Trophoblast cell (in vitro differentiated cells and primary cell): Measurements from ENCODE around the gene RHEX.

Experiments
- DNase-seq, 2 donors: peaks; one replicate each; pipeline ENCODE4 v3.0.0-alpha.2; 2016
- H2AFZ ChIP-seq: 2 replicates; pipeline ENCODE4 v1.6.1; 2013; ENCODE audit warnings: low read length, moderate library complexity, mild to moderate bottlenecking; ENCODE audit not compliant: insufficient read depth, poor library complexity
- H2AK5ac ChIP-seq: 2 replicates; pipeline ENCODE4 v1.6.1; 2013; ENCODE audit warnings: mild to moderate bottlenecking, low read length
- H2BK120ac ChIP-seq: 2 replicates; pipeline ENCODE4 v1.6.1; 2013; ENCODE audit warnings: low read length, mild to moderate bottlenecking, moderate library complexity; ENCODE audit not compliant: insufficient read depth, poor library complexity
- H2BK12ac ChIP-seq: 2 replicates; pipeline ENCODE4 v1.6.1; 2013; ENCODE audit warnings: mild to moderate bottlenecking, low read length, moderate library complexity
- H2BK5ac ChIP-seq: 2 replicates; pipeline ENCODE4 v1.6.1; 2013; ENCODE audit warnings: low read length, low read depth, moderate library complexity, mild to moderate bottlenecking; ENCODE audit not compliant: poor library complexity
- H3K14ac ChIP-seq: 2 replicates; pipeline ENCODE4 v1.6.1; 2013; ENCODE audit warnings: mild to moderate bottlenecking, low read length
- H3K18ac ChIP-seq: 2 replicates; pipeline ENCODE4 v1.6.1; 2013; ENCODE audit warnings: mild to moderate bottlenecking, low read length
- H3K23ac ChIP-seq: 2 replicates; pipeline ENCODE4 v1.6.1; 2013; ENCODE audit warnings: low read length
- H3K27ac ChIP-seq: 2 replicates; pipeline ENCODE4 v1.5.1; 2013; ENCODE audit warnings: low read depth, mild to moderate bottlenecking, inconsistent platforms, low read length, moderate library complexity
- H3K27me3 ChIP-seq: 2 replicates; pipeline ENCODE4 v1.6.1; 2013; ENCODE audit warnings: inconsistent platforms, mild to moderate bottlenecking, low read length, moderate library complexity; ENCODE audit not compliant: insufficient read depth
- H3K36me3 ChIP-seq, 2 experiments: 1 replicate in 1 of 2; 2 replicates in 1 of 2; pipeline ENCODE4 v1.6.1; 2013; ENCODE audit warnings: low read length in 2 of 2, mild to moderate bottlenecking in 2 of 2, moderate library complexity in 1 of 2; ENCODE audit not compliant: insufficient read depth in 2 of 2, control insufficient read depth in 1 of 2
- H3K4ac ChIP-seq: 2 replicates; pipeline ENCODE4 v1.6.1; 2013; ENCODE audit warnings: low read depth, mild to moderate bottlenecking, low read length, moderate library complexity
- H3K4me1 ChIP-seq, 2 experiments: 1 replicate in 1 of 2; 2 replicates in 1 of 2; pipeline ENCODE4 v1.6.1; 2013; ENCODE audit warnings: low read length in 2 of 2, mild to moderate bottlenecking in 2 of 2, moderate library complexity in 1 of 2; ENCODE audit not compliant: insufficient read depth in 2 of 2, control insufficient read depth in 1 of 2
- H3K4me2 ChIP-seq: 2 replicates; pipeline ENCODE4 v1.6.1; 2013; ENCODE audit warnings: inconsistent platforms, mild to moderate bottlenecking, low read length, moderate library complexity
- H3K4me3 ChIP-seq: 2 replicates; pipeline ENCODE4 v1.5.1; 2013; ENCODE audit warnings: mild to moderate bottlenecking, low read depth, low read length, inconsistent platforms
- H3K79me1 ChIP-seq: one replicate; pipeline ENCODE4 v1.6.1; 2013; ENCODE audit warnings: low read length
- H3K79me2 ChIP-seq: 2 replicates; pipeline ENCODE4 v1.6.1; 2013; ENCODE audit warnings: low read length, mild to moderate bottlenecking; ENCODE audit not compliant: control insufficient read depth, insufficient read depth, poor library complexity
- H3K9ac ChIP-seq: 2 replicates; pipeline ENCODE4 v1.6.1; 2013; ENCODE audit warnings: mild to moderate bottlenecking, low read length
- H3K9me3 ChIP-seq: 2 replicates; pipeline ENCODE4 v1.6.1; 2013; ENCODE audit warnings: low read depth, mild to moderate bottlenecking, control low read depth, inconsistent platforms, low read length; ENCODE audit not compliant: insufficient read depth
- H4K12ac ChIP-seq: 2 replicates; pipeline ENCODE4 v1.6.1; 2013; ENCODE audit warnings: low read depth, mild to moderate bottlenecking, low read length, moderate library complexity
- H4K8ac ChIP-seq: 2 replicates; pipeline ENCODE4 v1.6.1; 2013; ENCODE audit warnings: low read depth, mild to moderate bottlenecking, low read length, moderate library complexity
- H4K91ac ChIP-seq: one replicate; pipeline ENCODE4 v1.6.1; 2013; ENCODE audit warnings: low read depth, mild to moderate bottlenecking, low read length, moderate library complexity
- WGBS: extraction: QIAGEN DNeasy Blood & Tissue Kit; methylation state at CpG from one replicate; pipeline ENCODE4 v1.1.7; 2013; ENCODE audit warnings: missing lambda C conversion rate; ENCODE audit not compliant: insufficient read length, insufficient coverage; ENCODE audit errors: extremely low coverage; 5-methylcytosine and 5-hydroxymethylcytosine counted together

The RHEX gene

DNA sequence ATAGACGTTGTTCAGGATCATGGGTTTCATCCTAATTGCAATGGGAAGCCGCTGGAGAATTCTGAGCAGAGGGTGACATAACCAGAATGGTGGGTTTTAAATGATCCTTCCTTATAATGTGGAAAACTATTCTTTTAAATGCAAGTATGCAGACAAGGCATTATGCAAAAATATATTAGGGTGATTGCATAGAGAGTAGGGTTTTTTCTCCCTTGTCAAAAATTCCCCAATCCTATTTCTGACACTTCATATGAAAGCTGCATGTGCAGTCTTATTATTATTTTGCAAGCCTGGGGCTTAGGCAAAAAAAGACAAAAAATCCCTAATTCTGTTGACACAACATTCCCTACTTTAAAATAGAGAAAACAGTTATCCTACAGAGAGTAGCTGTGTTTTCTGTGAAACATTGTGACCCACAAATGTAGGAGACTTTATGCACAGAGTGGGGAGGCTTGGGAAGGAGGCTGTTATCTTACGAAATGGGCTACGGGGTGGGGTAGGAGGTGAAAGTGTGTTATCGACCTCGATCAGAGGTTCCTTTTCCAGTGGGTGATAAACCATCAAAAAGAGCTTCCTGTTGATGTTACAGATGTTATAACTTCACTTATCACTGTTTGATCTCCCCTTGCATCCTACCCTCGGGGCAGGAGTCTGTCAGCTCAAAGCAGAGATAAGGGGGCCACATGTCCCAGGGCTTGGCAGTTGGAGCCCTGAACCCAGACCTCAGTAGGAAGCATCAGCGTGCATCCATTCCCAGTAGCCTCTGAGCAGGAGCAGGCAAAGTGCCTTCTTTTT is 27.2 kb downstream of the RHEX start:
- Histone ChIP-seq H4K12ac (no peak overlapping the region), H3K4me1 (no peaks in the 10 kb centered on the region), H2BK5ac (no peak overlapping the region), H3K36me3 (no peaks in the 10 kb centered on the region), H3K79me1 (no peaks in the 10 kb centered on the region), H3K27ac (no peak overlapping the region), H3K9me3 (no peaks in the 10 kb centered on the region), H3K4me3 (no peak overlapping the region), H3K4ac (no peak overlapping the region), H4K8ac (no peak overlapping the region), H3K18ac (no peak overlapping the region), H3K23ac (no peak overlapping the region), H2BK12ac (no peak overlapping the region), H2AFZ (no peak overlapping the region), H3K79me2 (no peaks in the 10 kb centered on the region), H3K27me3 (peaks cover 3% of the 10 kb centered on the region), H2AK5ac (no peak overlapping the region), H3K4me2 (no peak overlapping the region), H3K14ac (no peak overlapping the region), H3K9ac (no peak overlapping the region), H4K91ac (no peak overlapping the region), H2BK120ac (no peak overlapping the region)
- peak in 1 of 2 donors; percentile 49 for DNase-seq
- WGBS: no CpG with 5 or more reads among the region's 8 CpGs

DNA sequence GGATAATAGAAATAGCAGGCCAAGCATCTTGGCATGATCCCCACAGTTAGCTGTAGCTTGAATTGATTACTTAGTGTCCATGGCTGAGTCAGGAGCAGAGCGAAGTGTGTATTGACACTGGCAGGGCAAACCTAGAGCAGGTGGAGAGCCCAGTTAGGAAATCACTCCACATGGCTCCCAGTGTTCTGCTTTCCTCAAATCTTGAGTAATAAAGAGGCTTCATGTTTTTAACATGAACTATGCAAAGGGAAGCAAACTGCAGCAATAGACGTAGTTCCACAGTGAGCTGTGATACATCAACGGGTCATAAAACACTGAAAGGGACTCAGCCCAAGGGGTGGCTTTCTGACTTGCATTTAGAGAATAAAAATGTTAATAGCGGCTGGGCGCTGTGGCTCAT is 28.9 kb downstream of the RHEX start:
- no CpG with 5 or more reads among the region's 5 CpGs for WGBS
- H3K79me1 ChIP-seq: no peaks in the 10 kb centered on the region
- H3K4me1 ChIP-seq: no peaks in the 10 kb centered on the region
- no peak overlapping the region for H3K14ac ChIP-seq
- H3K4ac ChIP-seq: no peak overlapping the region
- no peak overlapping the region for H2AK5ac ChIP-seq
- no peak for DNase-seq
- no peak overlapping the region for H2BK120ac ChIP-seq
- H3K79me2 ChIP-seq: no peaks in the 10 kb centered on the region
- no peak overlapping the region for H3K23ac ChIP-seq
- H2AFZ ChIP-seq: no peak overlapping the region
- H4K12ac ChIP-seq: no peak overlapping the region
- H2BK5ac ChIP-seq: no peak overlapping the region
- no peaks in the 10 kb centered on the region for H3K36me3 ChIP-seq
- no peaks in the 10 kb centered on the region for H3K9me3 ChIP-seq
- H3K27ac ChIP-seq: no peak overlapping the region
- no peak overlapping the region for H4K8ac ChIP-seq
- H3K27me3 ChIP-seq: peaks cover 3% of the 10 kb centered on the region
- H3K18ac ChIP-seq: no peak overlapping the region
- no peak overlapping the region for H3K4me2 ChIP-seq
- no peak overlapping the region for H3K4me3 ChIP-seq
- H3K9ac ChIP-seq: no peak overlapping the region
- H2BK12ac ChIP-seq: no peak overlapping the region
- H4K91ac ChIP-seq: no peak overlapping the region

DNA sequence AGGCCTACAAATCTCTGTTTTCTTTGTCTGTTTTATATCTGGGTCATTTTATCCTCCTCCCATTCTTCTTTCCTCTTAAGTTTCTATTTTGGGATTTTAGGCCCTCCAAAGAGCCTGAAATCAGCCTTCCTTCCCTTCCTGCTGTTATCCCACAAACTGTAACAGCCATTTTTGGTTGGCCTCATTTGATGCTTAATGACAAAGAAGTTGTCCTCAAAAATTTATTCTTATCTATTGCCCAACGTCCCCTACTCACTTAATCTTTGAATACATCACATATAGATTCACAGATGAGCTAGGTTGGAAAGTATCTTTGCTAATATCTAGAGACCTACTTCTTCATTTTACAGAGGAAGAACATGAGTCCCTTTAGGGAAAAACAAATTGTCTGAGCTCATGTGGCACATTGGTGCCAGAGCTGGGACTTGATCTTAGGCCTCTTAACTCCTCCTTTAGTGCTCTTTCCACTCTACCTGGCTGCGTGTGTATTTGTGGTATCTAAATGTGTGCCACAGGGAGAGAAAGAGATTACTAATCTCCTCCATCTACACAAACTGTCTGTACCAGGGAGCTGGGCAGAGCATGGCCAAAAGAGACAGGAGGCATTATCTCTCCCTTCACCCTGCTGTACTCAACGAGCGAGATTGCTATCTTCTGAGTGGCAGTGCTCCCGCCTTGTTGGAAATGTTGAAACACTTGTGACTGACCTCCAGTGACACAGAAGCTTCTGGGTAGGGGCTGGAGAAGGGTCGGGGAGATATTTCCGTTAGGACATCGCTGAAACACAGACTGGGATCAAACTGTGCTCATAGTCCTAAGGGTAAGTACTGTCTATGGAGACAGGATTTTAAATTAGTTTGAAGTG is 30.1 kb downstream of the RHEX start:
- no peak overlapping the region for H3K27ac ChIP-seq
- no CpG with 5 or more reads among the region's 8 CpGs for WGBS
- no peaks in the 10 kb centered on the region for H3K79me2 ChIP-seq
- no peak overlapping the region for H3K4me3 ChIP-seq
- H2AK5ac ChIP-seq: no peak overlapping the region
- H3K18ac ChIP-seq: no peak overlapping the region
- no peak overlapping the region for H4K91ac ChIP-seq
- H3K23ac ChIP-seq: no peak overlapping the region
- H3K4ac ChIP-seq: no peak overlapping the region
- H3K79me1 ChIP-seq: no peaks in the 10 kb centered on the region
- no peak overlapping the region for H2BK120ac ChIP-seq
- H3K14ac ChIP-seq: no peak overlapping the region
- no peak overlapping the region for H3K9ac ChIP-seq
- DNase-seq: peak in 1 of 2 donors; percentile 35
- H3K9me3 ChIP-seq: no peaks in the 10 kb centered on the region
- no peaks in the 10 kb centered on the region for H3K36me3 ChIP-seq
- no peak overlapping the region for H2BK12ac ChIP-seq
- H3K4me1 ChIP-seq: no peaks in the 10 kb centered on the region
- no peak overlapping the region for H4K12ac ChIP-seq
- H3K4me2 ChIP-seq: no peak overlapping the region
- no peak overlapping the region for H2AFZ ChIP-seq
- H3K27me3 ChIP-seq: peaks cover 3% of the 10 kb centered on the region
- no peak overlapping the region for H2BK5ac ChIP-seq
- no peak overlapping the region for H4K8ac ChIP-seq

DNA sequence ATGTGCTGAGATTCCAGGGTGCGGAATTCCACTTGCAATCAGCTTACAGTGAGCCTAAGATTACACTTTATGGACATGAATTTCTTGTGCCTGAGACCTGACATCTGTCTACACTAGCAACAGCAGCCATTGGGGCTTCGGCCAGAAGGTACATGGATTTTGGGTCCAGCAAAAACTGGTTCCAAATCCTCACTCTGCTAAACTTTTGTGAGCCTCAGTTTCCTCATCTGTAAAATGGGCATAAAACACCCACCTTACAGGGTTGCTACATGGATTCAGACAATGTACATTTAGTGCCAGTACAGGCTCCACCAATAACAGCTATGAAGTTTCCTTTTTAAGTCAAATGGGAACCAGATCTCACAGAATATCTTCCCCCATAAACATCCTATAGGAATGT is 30.8 kb downstream of the RHEX start:
- Histone ChIP-seq H3K18ac (no peak overlapping the region), H3K9ac (no peak overlapping the region), H3K14ac (no peak overlapping the region), H2BK12ac (no peak overlapping the region), H4K12ac (no peak overlapping the region), H3K79me1 (no peaks in the 10 kb centered on the region), H3K36me3 (no peaks in the 10 kb centered on the region), H3K4me2 (no peak overlapping the region), H3K27ac (no peak overlapping the region), H4K91ac (no peak overlapping the region), H3K23ac (no peak overlapping the region), H2BK120ac (no peak overlapping the region), H3K9me3 (no peaks in the 10 kb centered on the region), H4K8ac (no peak overlapping the region), H3K4me3 (no peak overlapping the region), H3K79me2 (no peaks in the 10 kb centered on the region), H2BK5ac (no peak overlapping the region), H2AFZ (no peak overlapping the region), H3K4ac (no peak overlapping the region), H3K27me3 (peaks cover 3% of the 10 kb centered on the region), H2AK5ac (no peak overlapping the region), H3K4me1 (no peaks in the 10 kb centered on the region)
- no peak for DNase-seq
- no CpG with 5 or more reads among the region's 2 CpGs for WGBS
